Adrenal gland (tissue), 12 donors: Measurements from ENCODE around the gene ARID5B. TPM values are rescaled to one million over a fixed set of nuclear protein-coding genes. Genes with fewer than 3 reads are reported as not detected.
A peak's percentile ranks its signal among the peaks of the same experiment; 100 is the strongest.
"Not testable (repeated sequence)": the region's sequence is repeated elsewhere in the genome, so short reads cannot be mapped to it uniquely, and the experiment has no call there.

Source experiments
- DNase-seq, 7 donors: peaks; one replicate each; pipeline ENCODE4 v3.0.0-alpha.2; 2019 to 2020
- H3K27ac ChIP-seq, 5 donors: fragments of 200-600 bp; sonication (generic) in 4 of 5; 1 replicate in 3 of 5; 2 replicates in 2 of 5; pipeline versions ENCODE4 v1.5.1 to v1.8.0; 2016 to 2020; ENCODE audit warnings: mild to moderate bottlenecking in 1 of 5
- H3K27me3 ChIP-seq: fragments of 200-600 bp; 2 replicates; pipeline ENCODE4 v1.8.0; 2021
- H3K36me3 ChIP-seq, 2 donors: fragments of 200-600 bp; replicated peaks in 1 of 2; 1 replicate in 1 of 2; 2 replicates in 1 of 2; pipeline versions ENCODE4 v1.5.1 to v1.8.0; 2018 to 2022
- H3K4me1 ChIP-seq, 2 donors: fragments of 200-600 bp; replicated peaks in 1 of 2; 1 replicate in 1 of 2; 2 replicates in 1 of 2; pipeline versions ENCODE4 v1.5.1 to v1.8.0; 2018 to 2021
- H3K4me3 ChIP-seq, 4 donors: fragments of 200-600 bp; sonication (generic) in 3 of 4; one replicate each; pipeline ENCODE4 v1.5.1; 2016 to 2018
- H3K9me3 ChIP-seq, 3 donors: fragments of 200-600 bp; sonication (generic) in 1 of 3; replicated peaks in 1 of 3; 1 replicate in 2 of 3; 2 replicates in 1 of 3; pipeline versions ENCODE4 v1.5.1 to v1.8.0; 2016 to 2021
- CTCF ChIP-seq, 6 experiments: fragments of 450-650 bp in 4 of 6; fragments of 200-600 bp in 2 of 6; sonication (generic) in 1 of 6; IDR thresholded peaks; 1 replicate in 5 of 6; 2 replicates in 1 of 6; pipeline versions ENCODE4 v1.5.1 to v1.8.0; 2016 to 2021; ENCODE audit warnings: antibody characterized with exemption in 6 of 6, mild to moderate bottlenecking in 2 of 6, moderate library complexity in 1 of 6
- POLR2A ChIP-seq, 2 donors: fragments of 450-650 bp; IDR thresholded peaks; one replicate each; pipeline ENCODE4 v1.6.1; 2017; ENCODE audit warnings: antibody characterized with exemption in 2 of 2, mild to moderate bottlenecking in 2 of 2, moderate library complexity in 1 of 2
- WGBS, 4 donors: extraction: QIAGEN DNeasy Blood & Tissue Kit in 2 of 4; methylation state at CpG; one replicate each; pipeline versions ENCODE4 v1.1.5 to v1.1.7; 2013 to 2017; 5-methylcytosine and 5-hydroxymethylcytosine counted together
- intact Hi-C, 2 donors: fragments of 100-400 bp; cut with DNase I; formaldehyde crosslinking; loops; one replicate each; pipeline versions ENCODE4 v1.14.1 to v1.15.0; 2022 to 2023
- polyA plus RNA-seq, 3 donors: library from polyadenylated mRNA; stranded (reverse); fragments of 200-250 nt in 2 of 3; fragments of 350-450 nt in 1 of 3; fragmentation: Illumina TruSeq in 1 of 3; extraction: RNeasy Lipid Tissue Mini Kit (QIAGEN cat#74804) in 1 of 3; gene quantifications; one replicate each; pipeline ENCODE4 v1.2.3, GENCODE V29; 2013 to 2014
- total RNA-seq, 9 donors: library from RNA; depleted of rRNA in 4 of 9; stranded (reverse); fragments of >200 nt in 4 of 9; fragments of 120-200 nt in 1 of 9; fragmentation: NEBNext Ultra II Directional in 1 of 9; extraction: Animal tissue kit (Norgen Biotek cat#: 25700) in 1 of 9; gene quantifications; one replicate each; pipeline versions ENCODE4 v1.1.0 to v1.2.4, GENCODE V29; 2013 to 2023
- donor health status: healthy with polysubstance abuse.
- donor health status: Bipolar disorder and iron deficiency.
- donor health status: DM: yes; HTN: yes; CAD: no.
- donor health status: DM: no; HTN: no; CAD: no.
- donor health status: DM: no; HTN: no; CAD: no.
- donor health status: DM: yes; HTN: yes; CAD: no.

Gene ARID5B
- total and polyA plus RNA-seq, 12 donors: 5.7 to 42.4 (median 23.8) TPM

- 90 to 98% (median 94%) methylated on average over 3 of the region's 3 CpGs for WGBS, 4 donors
- TF ChIP-seq CTCF (IDR thresholded peaks at IDR 0.05): no peak
- H3K4me3 ChIP-seq: peak overlapping the region in 2 of 4 donors; percentile 33 to 49
- H3K27ac ChIP-seq: peak overlapping the region in 1 of 5 donors; percentile 38
- intact Hi-C loops: no loop called here
- H3K4me1 ChIP-seq: peaks cover 0 to 14% of the 10 kb centered on the region in 2 donors
- no peak for DNase-seq
- H3K36me3 ChIP-seq: no peaks in the 10 kb centered on the region
- no peaks in the 10 kb centered on the region for H3K9me3 ChIP-seq
- H3K27me3 ChIP-seq: no peaks in the 10 kb centered on the region
Measured at GRCh38 chr10:61866700-61867368, 34.7 kb upstream of the ARID5B start.

- H3K9me3 ChIP-seq, H3K27me3 ChIP-seq, intact Hi-C loops, H3K36me3 ChIP-seq: not testable (repeated sequence)
- WGBS, 4 donors: 31 to 67% (median 36%) methylated on average over 6 to 22 of the region's 22 CpGs
- H3K4me3 ChIP-seq: peak overlapping the region in 2 of 4 donors; percentile 33 to 49
- peaks cover 0 to 14% of the 10 kb centered on the region in 2 donors for H3K4me1 ChIP-seq
- peak overlapping the region in 3 of 5 donors; percentile 18 to 53 (median 38) for H3K27ac ChIP-seq
- DNase-seq: peak in 4 of 7 donors; percentile 25 to 36 (median 28)
Measured at GRCh38 chr10:61867374-61867773, 34.1 kb upstream of the ARID5B start.

- intact Hi-C loops, H3K27me3 ChIP-seq, H3K36me3 ChIP-seq, H3K9me3 ChIP-seq: not testable (repeated sequence)
- WGBS, 4 donors: 22 to 33% (median 25%) methylated on average over 8 to 18 of the region's 25 CpGs; no CpG with 5 or more reads in 1 of the 4 donors
- H3K4me1 ChIP-seq: peaks cover 0 to 14% of the 10 kb centered on the region in 2 donors
- DNase-seq: peak; percentile 48 to 81 (median 71)
- H3K27ac ChIP-seq: peak overlapping the region in 3 of 5 donors; percentile 18 to 53 (median 38)
- TF ChIP-seq CTCF (IDR thresholded peaks at IDR 0.05): peak; percentile 4 to 48 (median 40)
- TF ChIP-seq POLR2A (IDR thresholded peaks at IDR 0.05): peak in 1 of 2 donors; percentile 52
- H3K4me3 ChIP-seq: peak overlapping the region in 2 of 4 donors; percentile 33 to 49
Measured at GRCh38 chr10:61867817-61868216, 33.7 kb upstream of the ARID5B start.

GRCh38 chr10:61869041-61869675 lies 32.3 kb upstream of the ARID5B start:
- Histone ChIP-seq H3K27me3 (no peaks in the 10 kb centered on the region), H3K36me3 (no peaks in the 10 kb centered on the region), H3K27ac (no peak overlapping the region), H3K4me3 (no peak overlapping the region), H3K9me3 (no peaks in the 10 kb centered on the region), H3K4me1 (peaks cover 0 to 14% of the 10 kb centered on the region in 2 donors)
- 89 to 95% (median 94%) methylated on average over 8 of the region's 8 CpGs for whole genome bisulfite sequencing, 4 donors
- TF ChIP-seq CTCF (IDR thresholded peaks at IDR 0.05): no peak
- no peak for TF ChIP-seq POLR2A (IDR thresholded peaks at IDR 0.05)
- no peak for DNase-seq
- intact Hi-C loops: no loop called here
